ENCODE data around the gene TAS1R3. TPM values are rescaled to one million over a fixed set of nuclear protein-coding genes. Genes with fewer than 3 reads are reported as not detected.

Gene TAS1R3
- total RNA-seq: 1 to 10 TPM in 2 of 4 donors, under 1 TPM in 2; 0.38 to 1.4 (median 0.79) TPM

GRCh38 chr1:1331068-1331965 lies at the start of gene TAS1R3:
Gene TAS1R3, plus strand, starts transcription at chr1:1331280. Its CDS starts 66 bp downstream, at chr1:1331346.
- intact Hi-C loops (cut with DNase I; ENCODE audit: low total_unique reads): no loop called here
- TF ChIP-seq POLR2A (IDR thresholded peaks at IDR 0.05) (no peak), CTCF (IDR thresholded peaks at IDR 0.05) (no peak)
- 35 to 44% methylated on average over 32 to 34 of the region's 41 CpGs for WGBS, 2 donors
- no peak within 1 kb of the TSS for H3K4me3 ChIP-seq (ENCODE audit: low read depth, poor library complexity, severe bottlenecking)
- no peak for DNase-seq (ENCODE audit: low spot score in 2 of 2)

- H3K4me3 ChIP-seq (ENCODE audit: low read depth, poor library complexity, severe bottlenecking): no peak overlapping the region
- TF ChIP-seq POLR2A (IDR thresholded peaks at IDR 0.05) (no peak), CTCF (IDR thresholded peaks at IDR 0.05) (no peak)
- WGBS, 2 donors: 48 to 50% methylated on average over 22 of the region's 26 CpGs
- no peak for DNase-seq (ENCODE audit: low spot score in 2 of 2)
- intact Hi-C loops (cut with DNase I; ENCODE audit: low total_unique reads): no loop called here
Observed at GRCh38 chr1:1281533-1282321, 49.4 kb upstream of the TAS1R3 start.

GRCh38 chr1:1282998-1283397 lies 48.1 kb upstream of the TAS1R3 start:
- intact Hi-C loops (cut with DNase I; ENCODE audit: low total_unique reads): no loop called here
- WGBS, 2 donors: 69% methylated on average over 10 to 12 of the region's 14 CpGs
- DNase-seq (ENCODE audit: low spot score in 2 of 2): no peak
- H3K4me3 ChIP-seq (ENCODE audit: low read depth, poor library complexity, severe bottlenecking): no peak overlapping the region
- TF ChIP-seq CTCF (IDR thresholded peaks at IDR 0.05) (no peak), POLR2A (IDR thresholded peaks at IDR 0.05) (no peak)

- TF ChIP-seq POLR2A (IDR thresholded peaks at IDR 0.05) (no peak), CTCF (IDR thresholded peaks at IDR 0.05) (no peak)
- H3K4me3 ChIP-seq (ENCODE audit: low read depth, poor library complexity, severe bottlenecking): no peak overlapping the region
- no peak for DNase-seq (ENCODE audit: low spot score in 2 of 2)
- 0 to 5% methylated on average over 4 to 6 of the region's 9 CpGs for WGBS, 2 donors
- intact Hi-C loops (cut with DNase I; ENCODE audit: low total_unique reads): no loop called here
Observed at GRCh38 chr1:1283821-1284220, 47.3 kb upstream of the TAS1R3 start.

- TF ChIP-seq POLR2A (IDR thresholded peaks at IDR 0.05) (no peak), CTCF (IDR thresholded peaks at IDR 0.05) (no peak)
- 72 to 77% methylated on average over 27 to 32 of the region's 32 CpGs for WGBS, 2 donors
- DNase-seq (ENCODE audit: low spot score in 2 of 2): no peak
- intact Hi-C loops (cut with DNase I; ENCODE audit: low total_unique reads): no loop called here
- no peak overlapping the region for H3K4me3 ChIP-seq (ENCODE audit: low read depth, poor library complexity, severe bottlenecking)
Observed at GRCh38 chr1:1284221-1285101, 46.6 kb upstream of the TAS1R3 start.

Data from lower leg skin (tissue), 4 donors.